Kidney glomerular epithelial cell (primary cell): ENCODE results near the gene PLCXD3.
"Not testable (repeated sequence)": the region's sequence is repeated elsewhere in the genome, so short reads cannot be mapped to it uniquely, and the experiment has no call there.

Source experiments
- DNase-seq: peaks from one replicate; lab custom pipeline; 2025; lab: John Stamatoyannopoulos, UW

Gene PLCXD3

GRCh38 chr5:41493490-41494126, 16.8 kb downstream of the PLCXD3 start:
- DNase-seq = not testable (repeated sequence)

- DNase-seq = no peak
Observed at GRCh38 chr5:41485533-41485932, 24.9 kb downstream of the PLCXD3 start.

GRCh38 chr5:41482715-41483114, 27.7 kb downstream of the PLCXD3 start:
- DNase-seq = no peak

- no peak for DNase-seq
Observed at GRCh38 chr5:41482173-41482572, 28.2 kb downstream of the PLCXD3 start.

GRCh38 chr5:41471571-41472208, 38.7 kb downstream of the PLCXD3 start:
- not testable (repeated sequence) for DNase-seq

GRCh38 chr5:41465493-41466171, 44.8 kb downstream of the PLCXD3 start:
- DNase-seq = no peak

- DNase-seq = no peak
Observed at GRCh38 chr5:41459557-41459956, 50.8 kb downstream of the PLCXD3 start.

- no peak for DNase-seq
Observed at GRCh38 chr5:41457094-41457493, 53.3 kb downstream of the PLCXD3 start.

GRCh38 chr5:41452506-41452905, 57.9 kb downstream of the PLCXD3 start:
- no peak for DNase-seq

- no peak for DNase-seq
Observed at GRCh38 chr5:41447650-41448510, 62.5 kb downstream of the PLCXD3 start.

GRCh38 chr5:41445937-41446563, 64.4 kb downstream of the PLCXD3 start:
- no peak for DNase-seq

- no peak for DNase-seq
Observed at GRCh38 chr5:41435276-41435675, 75.1 kb downstream of the PLCXD3 start.

- DNase-seq = no peak
Observed at GRCh38 chr5:41433552-41434181, 76.7 kb downstream of the PLCXD3 start.

GRCh38 chr5:41432481-41433253, 77.7 kb downstream of the PLCXD3 start:
- DNase-seq = no peak

GRCh38 chr5:41427505-41427904, 82.9 kb downstream of the PLCXD3 start:
- no peak for DNase-seq

- DNase-seq = no peak
Observed at GRCh38 chr5:41425736-41426135, 84.7 kb downstream of the PLCXD3 start.

- DNase-seq = no peak
Observed at GRCh38 chr5:41420492-41421067, 89.8 kb downstream of the PLCXD3 start.

GRCh38 chr5:41418220-41419031, 92.0 kb downstream of the PLCXD3 start:
- DNase-seq = peak; percentile 14

GRCh38 chr5:41416336-41416735, 94.1 kb downstream of the PLCXD3 start:
- no peak for DNase-seq
